Activated CD8-positive, alpha-beta memory T cell treated with anti-CD3 and anti-CD28 coated beads, Interleukin-2, amount 50 U/mL, for 48 hours (primary cell): ENCODE measurements around the gene FTCDNL1.

Experiments used
- DNase-seq: peaks from one replicate; pipeline ENCODE4 v3.0.0-alpha.2; 2020

The FTCDNL1 gene

GRCh38 chr2:199841409-199841808, 9.6 kb downstream of the FTCDNL1 start:
- no peak for DNase-seq

DNA sequence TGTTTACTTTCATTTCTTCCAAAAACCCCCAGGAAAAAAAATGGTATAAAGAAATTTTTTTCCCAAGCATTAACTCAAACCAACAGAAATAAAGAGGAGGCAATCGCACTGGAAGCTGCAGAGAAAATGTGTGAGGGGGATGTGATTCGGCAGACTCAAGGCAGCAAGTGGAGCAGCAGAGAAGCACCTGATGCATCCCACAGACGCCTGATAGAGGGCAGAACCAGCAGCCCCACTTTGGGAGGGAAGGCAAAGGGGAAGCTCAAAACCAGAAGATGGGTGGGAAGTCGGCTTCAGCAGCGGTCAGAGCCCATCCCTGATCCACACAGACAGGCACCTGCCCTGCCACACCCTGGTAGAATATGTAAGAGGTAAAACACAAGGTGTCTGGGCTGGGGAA, 12.6 kb downstream of the FTCDNL1 start:
- no peak for DNase-seq

- DNase-seq: no peak
These were observed 14.0 kb downstream of the FTCDNL1 start for GRCh38 chr2:199836943-199837342.

GRCh38 chr2:199833525-199833924, 17.5 kb downstream of the FTCDNL1 start:
- DNase-seq: no peak

GRCh38 chr2:199830531-199830930, 20.5 kb downstream of the FTCDNL1 start:
- DNase-seq: no peak

DNA sequence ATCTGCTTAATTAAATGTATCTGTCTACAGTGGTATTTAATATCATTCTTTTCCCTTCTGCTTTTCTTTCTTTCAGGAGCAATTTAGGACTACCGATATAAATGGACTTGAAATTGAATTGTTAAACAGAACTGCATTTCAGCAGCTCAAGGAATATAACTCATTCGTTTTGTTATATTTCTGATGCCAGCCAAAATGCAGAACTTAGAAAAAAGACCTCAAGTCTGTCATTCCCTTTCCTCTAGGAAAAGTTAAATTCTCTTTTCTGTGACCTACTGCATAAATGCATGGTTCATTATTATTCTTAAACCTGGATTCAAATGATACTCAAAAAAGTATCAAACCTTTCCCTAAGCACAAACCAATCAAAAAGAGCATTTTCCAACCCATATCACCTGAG, 21.4 kb downstream of the FTCDNL1 start:
- no peak for DNase-seq

- DNase-seq: no peak
These were observed 31.2 kb downstream of the FTCDNL1 start for GRCh38 chr2:199819746-199820145.

DNA sequence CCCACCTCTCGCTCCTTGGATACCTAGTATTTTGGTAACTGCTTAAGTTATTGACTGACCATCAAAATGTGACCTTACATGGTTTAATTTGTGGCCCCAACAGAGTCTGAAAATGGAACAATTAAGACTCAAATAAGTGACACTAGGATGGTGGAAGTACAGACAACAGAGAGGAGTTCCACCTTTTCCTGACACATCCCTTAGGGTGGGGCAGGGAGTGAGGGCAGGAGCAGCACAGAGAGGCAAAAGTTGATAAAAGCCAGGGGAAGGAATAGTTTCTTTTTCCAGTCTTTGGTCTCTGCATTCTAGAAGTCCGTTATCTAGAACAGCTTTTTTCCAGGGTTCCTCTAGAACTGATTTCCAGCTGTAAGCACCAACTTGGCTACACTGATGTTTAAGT, 32.2 kb downstream of the FTCDNL1 start:
- DNase-seq: no peak

DNA sequence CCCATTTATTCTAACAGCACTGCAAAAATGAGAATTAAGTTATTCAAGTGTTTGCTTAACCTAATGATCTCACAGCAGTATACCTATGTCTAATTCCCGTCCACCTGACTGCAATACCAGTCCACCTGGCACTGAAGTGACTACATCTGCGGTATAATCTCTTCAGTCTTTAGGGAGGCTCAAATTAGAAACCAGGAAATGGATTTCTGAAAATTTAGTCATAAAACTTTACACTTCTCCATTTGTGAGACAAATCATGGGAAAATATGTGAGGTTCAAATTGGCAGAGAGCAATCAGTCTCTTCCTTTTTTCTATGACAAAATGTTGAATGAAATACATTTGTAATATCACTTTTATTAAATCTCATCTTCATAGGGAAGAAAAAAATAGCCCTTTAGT, 33.0 kb downstream of the FTCDNL1 start:
- no peak for DNase-seq

- no peak for DNase-seq
These were observed 36.2 kb downstream of the FTCDNL1 start for GRCh38 chr2:199814817-199815211.

DNA sequence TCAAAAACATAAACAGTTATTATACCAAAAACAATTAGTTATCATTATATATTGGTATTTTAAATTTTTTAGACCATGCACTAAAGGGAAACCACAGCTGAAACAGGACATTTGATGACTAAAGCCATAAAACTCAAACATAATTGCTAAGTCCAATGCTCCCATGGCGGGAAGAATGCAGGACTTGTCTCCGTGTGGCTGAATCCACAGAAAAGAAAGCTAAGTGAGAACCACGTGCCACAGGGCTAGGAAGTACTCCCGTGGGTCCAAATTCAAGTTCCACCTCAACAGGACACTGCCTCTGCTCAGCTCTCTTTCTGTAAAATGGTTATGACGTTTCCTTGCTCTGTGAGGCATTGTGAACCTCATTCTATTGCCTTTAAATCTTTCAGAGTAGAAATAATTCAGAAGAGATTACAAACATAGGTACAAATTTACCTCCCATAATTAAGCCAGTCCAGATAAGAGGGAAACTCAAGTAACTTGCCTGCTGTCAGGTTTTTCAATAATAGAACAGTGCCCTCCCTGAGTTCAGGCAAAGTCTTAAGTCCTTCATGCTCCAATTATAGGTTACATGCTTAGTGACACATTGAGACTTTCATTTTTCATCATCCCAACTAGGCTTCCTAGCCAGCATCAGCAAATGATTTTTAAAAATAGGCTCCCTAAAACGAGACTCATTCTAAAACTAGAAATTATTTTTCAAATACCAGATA, 36.7 kb downstream of the FTCDNL1 start:
- DNase-seq: no peak

DNA sequence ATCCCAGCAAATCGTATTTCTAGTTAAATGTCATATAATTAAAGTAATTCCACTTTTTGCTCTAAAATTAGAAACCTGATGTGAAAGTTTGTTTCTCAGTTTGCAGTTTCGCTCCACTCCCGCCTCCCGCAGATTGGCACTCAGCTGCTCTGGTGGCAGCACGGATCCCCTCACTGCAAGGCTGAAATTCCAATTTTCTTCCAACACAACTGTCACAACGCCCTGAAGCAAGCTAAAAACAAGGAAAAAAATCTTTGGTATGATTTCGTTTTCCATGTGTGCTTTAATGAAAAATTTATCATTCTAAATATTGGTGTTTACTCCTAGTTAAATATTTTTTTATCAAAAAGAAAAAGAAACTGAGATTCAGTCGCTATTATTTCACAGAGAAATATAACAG, 38.5 kb downstream of the FTCDNL1 start:
- no peak for DNase-seq

- no peak for DNase-seq
These were observed 39.6 kb downstream of the FTCDNL1 start for GRCh38 chr2:199811346-199811745.

DNA sequence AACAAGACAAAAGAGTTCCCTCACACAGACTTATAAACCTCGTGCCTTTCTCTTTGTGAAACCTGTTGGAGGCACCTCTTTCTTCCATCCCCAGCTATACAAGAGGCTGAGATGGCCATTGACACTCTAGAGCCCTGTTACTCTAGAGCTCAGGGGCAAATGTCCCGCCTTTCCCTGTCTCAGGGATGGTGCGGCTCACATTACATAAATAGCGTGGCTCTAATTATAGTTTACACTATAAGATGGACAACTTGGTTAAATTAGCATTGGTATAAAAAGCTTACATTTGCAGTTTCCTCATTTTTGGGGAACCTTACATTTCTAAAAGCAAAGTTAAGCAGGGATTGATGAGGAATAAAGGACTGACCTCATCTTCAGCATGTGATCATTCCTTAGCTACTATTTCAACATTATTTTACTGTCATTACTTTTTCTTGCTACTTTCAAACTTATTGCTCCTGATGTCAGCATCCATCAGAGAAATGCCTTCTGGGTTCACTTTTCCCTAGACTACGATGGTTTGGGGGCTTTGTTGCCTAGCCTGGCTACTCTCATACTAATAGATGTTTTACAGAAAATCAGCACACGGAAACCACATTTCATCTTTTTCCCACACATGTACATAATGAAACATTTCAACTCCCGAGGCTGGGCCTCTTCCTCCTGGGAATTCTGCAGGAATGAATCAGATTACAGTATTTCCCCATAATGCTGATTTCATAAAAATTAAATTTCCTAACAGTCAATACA, 40.4 kb downstream of the FTCDNL1 start:
- no peak for DNase-seq

- DNase-seq: no peak
These were observed 43.0 kb downstream of the FTCDNL1 start for GRCh38 chr2:199807966-199808365.

DNA sequence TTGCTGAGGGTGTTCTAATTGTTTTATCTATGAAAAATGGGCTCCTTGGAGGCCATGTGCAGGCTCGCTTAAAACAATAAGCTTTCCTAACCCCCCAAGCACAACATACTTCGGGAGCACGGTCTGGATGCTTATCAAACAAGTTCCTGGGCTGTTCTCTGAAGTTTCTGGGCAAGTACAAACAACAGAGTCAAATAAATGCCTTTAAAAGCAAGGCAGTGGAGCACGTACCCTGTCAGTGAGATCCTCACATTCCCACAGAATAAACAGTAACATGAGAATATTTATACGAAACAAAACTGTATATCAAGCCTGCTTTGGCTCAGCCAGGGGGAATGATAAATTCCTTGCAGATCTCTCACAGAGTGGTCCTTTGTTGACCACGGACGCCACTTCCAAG, 44.8 kb downstream of the FTCDNL1 start:
- no peak for DNase-seq

- no peak for DNase-seq
These were observed 46.2 kb downstream of the FTCDNL1 start for GRCh38 chr2:199804831-199805230.

DNA sequence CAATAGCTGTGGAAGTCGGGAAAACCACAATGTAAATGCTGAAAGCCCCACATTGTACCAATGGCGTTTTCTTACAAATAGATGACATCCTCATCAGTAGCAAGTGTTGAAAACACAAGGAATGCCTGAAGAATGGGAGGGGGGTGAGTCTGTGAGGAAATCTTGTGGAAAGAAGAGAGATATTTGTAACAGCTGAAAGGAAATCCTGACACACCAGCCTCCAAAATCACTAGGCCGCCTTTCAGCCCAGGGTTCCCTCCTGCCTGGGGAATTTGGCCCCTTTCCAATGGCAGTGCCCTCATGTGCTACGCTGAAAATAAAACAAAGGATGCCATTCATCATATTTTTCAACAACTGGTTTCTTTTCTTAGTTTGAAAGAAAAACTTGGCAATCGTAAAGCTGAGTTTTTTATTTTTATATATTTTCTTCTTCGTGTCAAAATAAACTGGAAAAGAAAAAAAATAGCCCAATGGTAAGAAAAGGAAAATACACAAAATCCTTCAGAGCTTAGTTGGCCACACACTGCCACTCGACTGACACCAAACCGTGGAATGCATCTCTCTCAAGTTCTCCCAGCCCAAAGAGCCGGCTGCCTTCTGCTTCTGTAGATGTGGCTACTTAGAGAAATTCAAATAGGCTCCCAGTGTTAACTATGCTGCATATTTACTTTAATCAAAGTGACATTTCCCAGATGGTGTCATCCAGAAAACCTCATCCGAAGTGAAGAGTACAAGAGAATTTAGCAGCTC, 52.0 kb downstream of the FTCDNL1 start:
- DNase-seq: no peak

GRCh38 chr2:199797431-199798403, 53.3 kb downstream of the FTCDNL1 start:
- DNase-seq: no peak

DNA sequence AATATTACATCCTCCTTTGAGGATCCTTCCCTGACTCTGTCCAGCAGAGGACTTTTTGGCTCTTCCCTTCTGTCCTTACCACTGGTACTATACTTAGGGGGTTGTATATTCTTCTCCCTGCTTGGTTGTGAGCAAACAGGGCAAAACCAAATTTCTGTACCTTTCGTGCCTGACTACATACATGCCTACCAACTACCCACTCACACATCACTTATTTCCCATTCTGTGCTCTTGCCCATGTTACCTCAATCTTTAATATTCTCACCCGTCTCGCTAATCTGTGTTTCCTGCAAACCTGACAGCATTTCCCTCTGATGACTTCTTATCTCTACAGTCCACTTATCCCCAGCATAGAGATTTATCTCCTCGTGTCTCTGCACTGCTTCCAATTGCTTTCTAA, 58.6 kb downstream of the FTCDNL1 start:
- no peak for DNase-seq

DNA sequence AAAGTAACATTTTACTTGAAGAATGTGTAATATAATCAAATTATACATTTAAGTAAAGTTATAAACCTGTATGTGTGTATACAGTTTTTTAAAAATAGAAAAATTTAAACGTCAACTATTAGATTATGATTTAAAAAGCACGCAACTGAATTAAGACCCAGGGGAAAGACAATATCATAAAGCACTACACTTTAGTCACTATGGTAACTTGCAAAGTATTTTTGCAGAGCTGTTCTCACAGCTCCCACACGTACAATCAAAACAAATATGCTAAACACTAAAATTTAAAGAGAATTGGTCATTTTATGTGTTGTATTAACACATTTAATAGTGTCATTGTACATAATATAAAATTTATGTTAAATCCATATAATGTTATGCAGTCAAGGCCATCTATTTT, 59.7 kb downstream of the FTCDNL1 start:
- no peak for DNase-seq

- no peak for DNase-seq
These were observed 66.5 kb downstream of the FTCDNL1 start for GRCh38 chr2:199784512-199784911.

DNA sequence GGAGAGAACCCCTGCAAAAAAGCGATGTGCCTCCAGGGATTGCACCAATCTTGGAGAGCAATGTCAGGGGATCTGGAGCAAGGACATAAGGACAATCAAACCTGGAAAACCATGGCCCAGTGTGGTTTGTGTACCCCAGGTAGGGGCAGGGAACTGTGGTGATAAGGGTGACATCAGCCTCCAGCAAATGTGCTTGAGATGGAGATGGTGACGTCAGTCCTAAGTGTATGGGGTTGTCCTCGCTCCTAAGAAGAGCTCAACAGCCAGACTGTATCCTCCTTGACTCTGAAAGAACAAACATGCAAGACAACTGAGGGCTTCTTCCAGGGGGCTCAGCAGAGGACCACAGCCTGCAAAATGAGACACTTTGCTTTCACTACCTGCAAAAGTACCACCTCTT, 71.4 kb downstream of the FTCDNL1 start:
- DNase-seq: no peak
